ENCODE results near the gene TMEM41A. TPM values are rescaled to one million over a fixed set of nuclear protein-coding genes. Genes with fewer than 3 reads are reported as not detected.
"Not testable (repeated sequence)": the region's sequence is repeated elsewhere in the genome, so short reads cannot be mapped to it uniquely, and the experiment has no call there.

TMEM41A gene
- total RNA-seq, 1 donor from 2014 or later, result 14.5 TPM

GRCh38 chr3:185460309-185460708 is 38.5 kb downstream of the TMEM41A start:
- no peak for DNase-seq (ENCODE audit: low read depth)
- Histone ChIP-seq H3K36me3 (ENCODE audit: control insufficient read depth, insufficient read depth, low read length) (no peaks in the 10 kb centered on the region), H3K27me3 (ENCODE audit: control insufficient read depth, insufficient read depth, low read length) (no peaks in the 10 kb centered on the region), H3K4me3 (ENCODE audit: low read depth, low read length) (no peak overlapping the region)
- TF ChIP-seq CTCF (IDR thresholded peaks at IDR 0.05; ENCODE audit: insufficient read depth, low read length, severe bottlenecking), result no peak
- FAIRE-seq, result no peak

GRCh38 chr3:185457376-185457775 is 41.5 kb downstream of the TMEM41A start:
- no peaks in the 10 kb centered on the region for H3K36me3 ChIP-seq (ENCODE audit: control insufficient read depth, insufficient read depth, low read length)
- no peak for FAIRE-seq
- H3K4me3 ChIP-seq (ENCODE audit: low read depth, low read length), result no peak overlapping the region
- DNase-seq (ENCODE audit: low read depth), result no peak
- no peak for TF ChIP-seq CTCF (IDR thresholded peaks at IDR 0.05; ENCODE audit: insufficient read depth, low read length, severe bottlenecking)
- no peaks in the 10 kb centered on the region for H3K27me3 ChIP-seq (ENCODE audit: control insufficient read depth, insufficient read depth, low read length)

- not testable (repeated sequence) for H3K4me3 ChIP-seq (ENCODE audit: low read depth, low read length); DNase-seq (ENCODE audit: low read depth); FAIRE-seq; H3K36me3 ChIP-seq (ENCODE audit: control insufficient read depth, insufficient read depth, low read length); H3K27me3 ChIP-seq (ENCODE audit: control insufficient read depth, insufficient read depth, low read length)
These were observed 47.4 kb downstream of the TMEM41A start for GRCh38 chr3:185451432-185451831.

DNA sequence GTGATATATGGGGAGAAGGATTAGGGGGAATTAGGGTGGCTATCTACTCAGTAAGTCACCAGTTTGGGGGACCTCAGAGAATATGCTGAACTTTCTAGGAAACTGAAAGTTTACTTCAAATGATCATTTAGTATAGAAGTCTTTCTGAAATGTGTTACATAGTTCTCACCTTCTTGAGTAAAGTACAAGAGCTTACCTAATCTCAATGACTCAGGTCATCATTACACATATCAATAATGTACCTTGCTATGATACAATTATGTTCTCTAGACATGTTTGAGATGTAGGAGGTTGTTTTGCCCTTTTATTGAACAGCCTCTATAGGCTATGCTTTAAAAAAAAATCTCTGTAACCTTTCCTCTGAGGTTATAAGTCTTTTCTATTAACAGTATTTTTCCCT is 50.7 kb downstream of the TMEM41A start:
- Histone ChIP-seq H3K27me3 (ENCODE audit: control insufficient read depth, insufficient read depth, low read length) (no peaks in the 10 kb centered on the region), H3K36me3 (ENCODE audit: control insufficient read depth, insufficient read depth, low read length) (no peaks in the 10 kb centered on the region), H3K4me3 (ENCODE audit: low read depth, low read length) (no peak overlapping the region)
- DNase-seq (ENCODE audit: low read depth) (peak; percentile 52), FAIRE-seq (no peak)
- TF ChIP-seq CTCF (IDR thresholded peaks at IDR 0.05; ENCODE audit: insufficient read depth, low read length, severe bottlenecking), result no peak

DNA sequence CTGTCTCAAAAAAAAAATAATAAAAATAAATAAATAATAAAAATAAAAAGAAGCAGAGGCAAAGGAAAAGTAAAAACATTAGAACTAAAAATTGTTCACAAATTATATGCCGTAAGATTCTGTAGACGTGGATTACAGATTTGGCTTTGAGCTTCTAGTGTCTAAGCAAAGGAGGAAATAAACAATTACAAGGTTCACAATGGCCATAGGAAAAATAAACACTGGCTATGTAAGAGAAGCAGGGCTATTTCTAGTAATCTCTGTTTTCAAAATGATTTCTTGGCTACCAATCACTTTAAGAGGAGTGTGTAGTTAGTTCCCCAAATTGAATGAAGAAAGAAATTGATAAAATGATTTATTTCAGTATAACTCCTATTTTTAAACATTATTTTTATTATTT is 54.5 kb downstream of the TMEM41A start:
- TF ChIP-seq CTCF (IDR thresholded peaks at IDR 0.05; ENCODE audit: insufficient read depth, low read length, severe bottlenecking), result no peak
- H3K27me3 ChIP-seq (ENCODE audit: control insufficient read depth, insufficient read depth, low read length), result no peaks in the 10 kb centered on the region
- DNase-seq (ENCODE audit: low read depth), result no peak
- no peak overlapping the region for H3K4me3 ChIP-seq (ENCODE audit: low read depth, low read length)
- H3K36me3 ChIP-seq (ENCODE audit: control insufficient read depth, insufficient read depth, low read length), result no peaks in the 10 kb centered on the region
- FAIRE-seq, result no peak

GRCh38 chr3:185442031-185442430 is 56.8 kb downstream of the TMEM41A start:
- DNase-seq (ENCODE audit: low read depth) (no peak), FAIRE-seq (no peak)
- no peaks in the 10 kb centered on the region for H3K36me3 ChIP-seq (ENCODE audit: control insufficient read depth, insufficient read depth, low read length)
- TF ChIP-seq CTCF (IDR thresholded peaks at IDR 0.05; ENCODE audit: insufficient read depth, low read length, severe bottlenecking), result no peak
- H3K27me3 ChIP-seq (ENCODE audit: control insufficient read depth, insufficient read depth, low read length), result no peaks in the 10 kb centered on the region
- H3K4me3 ChIP-seq (ENCODE audit: low read depth, low read length), result no peak overlapping the region

Measured in bronchial epithelial cell (primary cell).